ENCODE results near the gene ZNF768.
"Not testable (repeated sequence)": the region's sequence is repeated elsewhere in the genome, so short reads cannot be mapped to it uniquely, and the experiment has no call there.

The ZNF768 gene

GRCh38 chr16:30533748-30534367, 7.5 kb upstream of the ZNF768 start:
- no peak for DNase-seq

- no peak for DNase-seq
Observed at GRCh38 chr16:30533146-30533522, 6.8 kb upstream of the ZNF768 start.

- DNase-seq = no peak
Observed at GRCh38 chr16:30532285-30533145, 6.1 kb upstream of the ZNF768 start.

DNA sequence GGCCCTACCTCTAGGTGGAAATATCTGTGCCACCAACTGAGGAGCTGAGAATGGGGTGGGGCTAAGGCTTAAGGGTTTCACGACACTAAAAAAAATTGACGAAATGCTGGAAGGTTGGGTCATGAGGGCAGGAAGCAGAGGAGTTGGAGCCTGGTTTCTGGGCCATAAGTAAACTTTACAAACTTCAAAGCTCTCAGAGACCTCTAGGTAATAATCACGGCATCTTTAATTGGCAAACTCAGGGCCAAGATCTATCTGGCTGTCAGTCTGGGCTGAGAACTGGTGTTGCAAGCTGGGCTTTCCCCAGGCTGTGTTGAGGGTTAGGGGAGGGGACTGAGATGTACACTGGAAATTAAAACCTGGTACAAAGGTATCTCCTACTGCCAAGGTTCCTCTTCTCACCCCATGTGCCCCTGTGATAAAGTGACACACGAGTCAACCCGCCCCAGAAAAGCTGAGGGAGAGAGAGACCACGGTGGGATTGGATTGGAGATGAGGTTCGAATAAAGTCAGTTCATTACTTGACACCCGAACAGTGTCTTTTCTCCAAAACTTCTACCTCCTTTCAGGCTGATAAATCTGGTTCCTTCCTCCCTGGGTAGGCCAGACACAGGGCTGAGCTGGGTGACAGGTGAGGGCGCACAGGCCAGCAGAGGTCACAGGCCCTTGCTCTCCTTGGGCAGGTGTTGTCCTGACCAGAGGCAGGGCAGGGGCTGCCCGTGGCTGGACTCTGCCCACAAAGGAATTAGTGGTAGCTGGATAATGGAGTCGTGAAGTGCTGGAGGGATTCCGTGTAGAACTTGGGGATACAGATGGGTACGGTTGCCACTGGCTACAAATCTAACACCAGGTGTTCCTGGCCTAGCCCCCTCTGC, 4.0 kb upstream of the ZNF768 start:
- no peak for DNase-seq

- no peak for DNase-seq
Observed at GRCh38 chr16:30528799-30529457, 2.6 kb upstream of the ZNF768 start.

DNA sequence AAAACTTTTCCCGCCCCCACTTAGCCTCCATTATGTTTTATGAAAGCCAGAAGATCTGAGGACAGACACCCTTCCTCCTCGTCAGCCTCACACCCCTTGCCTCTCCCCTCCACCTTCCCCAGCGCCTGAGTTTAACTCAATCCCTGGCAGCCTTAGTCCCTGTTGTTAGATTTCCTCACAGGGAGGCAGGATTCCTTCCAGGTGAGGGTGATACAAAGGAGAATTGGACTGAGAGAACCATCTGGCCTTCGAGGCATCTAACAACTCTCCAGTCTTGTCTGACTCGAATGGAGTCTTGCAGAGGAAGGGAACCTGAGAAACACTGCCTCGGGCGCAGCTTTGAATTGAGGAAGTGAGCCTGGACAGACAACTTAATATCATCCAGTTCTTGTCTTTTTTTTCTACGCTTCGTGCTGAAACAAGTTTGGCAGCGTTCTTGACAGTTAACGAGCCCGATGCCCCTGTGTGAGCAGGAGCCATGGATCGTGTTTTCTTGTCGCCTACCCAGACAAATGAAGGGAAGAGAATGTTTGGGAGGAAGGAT, 1.3 kb upstream of the ZNF768 start:
- no peak for DNase-seq

- DNase-seq = peak; percentile 100
Observed at GRCh38 chr16:30526823-30527634, 663 bp upstream of the ZNF768 start.

GRCh38 chr16:30525844-30526136, 576 bp downstream of the ZNF768 start:
- no peak for DNase-seq

DNA sequence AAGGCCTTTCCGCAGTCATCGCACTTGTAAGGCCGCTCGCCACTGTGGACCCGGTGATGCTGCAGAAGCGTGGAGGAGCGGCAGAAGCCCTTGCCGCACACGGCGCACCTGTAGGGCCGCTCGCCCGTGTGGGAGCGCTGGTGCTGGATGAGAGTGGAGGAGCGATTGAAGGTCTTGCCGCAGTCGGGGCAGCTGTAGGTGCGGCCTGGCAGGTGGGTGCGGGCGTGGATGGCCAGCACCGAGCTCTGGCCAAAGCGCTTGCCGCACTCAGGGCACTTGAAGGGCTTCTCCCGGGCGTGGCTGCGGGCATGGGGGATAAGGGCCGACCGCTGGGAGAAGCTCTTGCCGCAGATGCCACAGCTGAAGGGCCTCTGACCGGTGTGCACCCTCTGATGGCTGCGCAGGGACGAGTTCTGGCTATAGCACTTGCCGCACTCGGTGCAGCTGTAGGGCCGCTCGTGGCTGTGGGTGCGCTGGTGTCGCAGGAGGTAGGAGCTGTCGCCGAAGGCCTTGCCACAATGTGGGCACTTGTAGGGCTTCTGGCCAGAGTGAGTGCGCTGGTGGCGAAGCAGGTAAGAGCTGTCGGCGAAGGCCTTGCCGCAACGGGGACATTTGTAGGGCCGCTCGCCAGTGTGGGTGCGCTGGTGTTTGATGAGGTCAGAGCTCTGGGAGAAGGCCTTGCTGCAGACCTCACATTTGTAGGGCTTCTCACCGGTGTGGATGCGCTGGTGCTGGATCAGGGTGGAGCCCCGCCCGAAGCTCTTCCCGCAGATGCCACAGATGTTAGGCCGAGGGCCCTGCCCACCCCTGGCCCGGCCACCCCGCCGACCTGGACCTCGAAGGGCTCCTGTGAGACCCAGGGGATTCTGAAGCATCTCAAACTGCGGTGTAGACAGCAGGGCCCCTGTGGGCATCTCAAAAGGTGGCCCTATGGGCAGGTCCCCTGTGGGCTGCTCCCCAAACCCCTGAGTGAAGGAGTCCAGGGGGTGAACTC, 1.5 kb downstream of the ZNF768 start:
- no peak for DNase-seq

DNA sequence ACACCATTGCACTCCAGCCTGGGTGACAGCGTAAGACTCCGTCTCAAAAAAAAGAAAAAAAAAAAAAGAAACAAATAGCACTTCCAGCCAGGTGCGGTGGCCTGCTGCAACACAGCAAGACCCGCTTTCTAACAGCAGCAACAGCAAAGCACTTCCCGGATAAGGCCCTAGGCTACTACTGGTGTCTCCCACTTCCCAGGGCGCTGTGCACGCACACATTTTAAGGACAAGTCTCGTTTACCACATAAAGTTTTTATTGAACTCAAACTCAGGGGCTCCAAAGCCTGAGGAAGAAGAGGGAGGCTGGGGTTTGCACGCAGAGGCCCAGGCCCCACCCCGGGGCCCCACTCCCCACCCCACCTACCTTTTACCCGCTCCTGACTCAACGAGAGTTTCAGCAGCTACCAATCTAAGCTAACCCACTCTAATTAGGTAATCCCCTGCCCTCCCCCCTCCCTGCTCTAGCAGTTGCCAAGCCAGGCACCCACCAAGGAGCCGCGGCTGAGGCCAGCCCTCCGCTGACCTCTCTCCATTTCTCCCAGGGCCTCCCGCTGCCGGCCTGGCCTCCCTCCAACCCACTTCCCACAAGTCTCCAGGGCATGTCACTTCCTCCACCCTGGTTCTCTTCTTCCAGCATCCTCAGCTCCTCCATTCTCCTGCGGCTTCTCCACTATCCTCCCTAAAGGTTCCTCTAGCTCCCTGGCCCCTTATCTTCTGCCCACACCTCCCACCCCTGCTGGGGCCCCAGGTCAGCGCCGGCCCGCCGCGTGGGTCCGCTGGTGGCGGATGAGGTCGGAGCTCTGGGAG, 2.4 kb downstream of the ZNF768 start:
- DNase-seq = no peak

DNA sequence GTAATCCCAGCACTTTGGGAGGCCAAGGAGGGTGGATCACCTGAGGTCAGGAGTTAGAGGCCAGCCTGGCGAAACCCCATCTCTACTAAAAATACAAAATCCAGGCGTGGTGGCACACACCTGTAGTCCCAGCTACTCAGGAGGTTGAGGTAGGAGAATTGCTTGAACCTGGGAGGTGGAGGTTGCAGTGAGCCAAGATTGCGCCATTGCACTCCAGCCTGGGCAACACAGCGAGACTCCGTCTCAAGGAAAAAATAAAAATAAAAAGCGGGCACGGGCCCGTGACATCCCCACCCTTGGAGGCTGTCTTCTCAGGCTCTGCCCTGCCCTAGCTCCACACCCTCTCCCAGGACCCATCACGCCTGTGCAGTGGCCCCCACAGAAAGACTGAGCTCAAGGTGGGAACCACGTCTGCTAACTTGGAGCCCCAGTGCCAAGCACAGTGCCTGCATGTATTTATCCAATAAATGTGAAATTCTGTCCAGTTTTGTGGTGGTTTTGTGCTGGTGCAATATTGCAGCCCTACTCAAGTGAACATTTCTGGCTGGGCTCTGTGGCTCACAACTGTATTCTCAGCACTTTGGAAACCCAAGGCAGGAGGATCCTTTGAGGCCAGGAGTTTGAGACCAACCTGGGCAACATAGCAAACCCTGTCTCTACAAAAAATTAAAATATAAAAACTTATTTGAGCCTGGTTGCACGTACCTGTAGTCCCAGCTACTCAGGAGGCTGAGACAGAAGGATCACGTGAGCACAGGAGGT, 3.5 kb downstream of the ZNF768 start:
- DNase-seq = not testable (repeated sequence)

- DNase-seq = no peak
Observed at GRCh38 chr16:30521873-30522641, 4.3 kb downstream of the ZNF768 start.

DNA sequence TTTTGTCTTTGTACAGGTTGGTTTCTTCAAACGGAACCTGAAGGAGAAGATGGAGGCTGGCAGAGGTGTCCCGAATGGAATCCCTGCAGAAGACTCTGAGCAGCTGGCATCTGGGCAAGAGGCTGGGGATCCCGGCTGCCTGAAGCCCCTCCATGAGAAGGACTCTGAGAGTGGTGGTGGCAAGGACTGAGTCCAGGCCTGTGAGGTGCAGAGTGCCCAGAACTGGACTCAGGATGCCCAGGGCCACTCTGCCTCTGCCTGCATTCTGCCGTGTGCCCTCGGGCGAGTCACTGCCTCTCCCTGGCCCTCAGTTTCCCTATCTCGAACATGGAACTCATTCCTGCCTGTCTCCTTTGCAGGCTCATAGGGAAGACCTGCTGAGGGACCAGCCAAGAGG, 4.9 kb downstream of the ZNF768 start:
- no peak for DNase-seq

DNA sequence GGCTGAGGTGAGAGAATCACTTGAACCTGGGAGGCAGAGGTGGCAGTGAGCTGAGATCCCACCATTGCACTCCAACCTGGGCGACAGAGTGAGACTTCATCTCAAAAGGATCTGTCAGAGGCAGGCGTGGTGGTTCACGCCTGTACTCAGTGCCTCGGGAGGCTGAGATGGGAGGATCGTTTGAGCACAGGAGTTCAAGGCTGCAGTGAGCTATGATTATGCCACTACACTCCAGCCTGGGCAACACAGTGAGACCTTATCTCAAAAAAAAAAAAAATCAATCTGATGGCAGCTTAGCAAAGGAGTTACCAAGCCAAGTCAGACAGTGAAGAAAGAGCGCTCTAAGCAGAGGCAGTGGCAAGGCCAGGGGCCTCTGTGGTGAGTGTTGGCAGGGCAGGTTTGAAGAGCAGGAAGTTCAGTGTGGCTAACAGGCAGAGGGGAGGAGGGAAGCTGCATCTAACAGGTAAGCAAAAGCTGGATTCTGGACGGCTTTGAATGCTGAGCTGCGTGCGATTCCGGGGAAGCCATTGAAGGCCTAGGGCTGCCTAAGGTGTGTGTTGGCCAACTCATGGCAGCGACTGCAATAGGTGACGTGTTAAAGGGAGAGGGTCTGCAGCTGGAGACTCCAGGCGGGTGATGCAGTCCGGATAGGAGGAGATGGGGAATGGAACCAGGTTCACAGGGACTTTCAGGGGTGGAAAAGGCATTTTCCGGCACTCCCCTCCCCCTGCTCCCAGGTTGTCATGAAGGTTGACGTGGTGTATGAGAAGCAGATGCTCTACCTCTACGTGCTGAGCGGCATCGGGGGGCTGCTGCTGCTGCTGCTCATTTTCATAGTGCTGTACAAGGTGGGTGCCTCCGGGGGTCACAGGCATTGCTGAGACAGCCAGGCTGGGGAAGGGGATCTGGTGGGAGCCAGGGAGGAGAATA, 7.0 kb downstream of the ZNF768 start:
- no peak for DNase-seq

GRCh38 chr16:30518552-30518951, 7.8 kb downstream of the ZNF768 start:
- DNase-seq = no peak

- DNase-seq = no peak
Observed at GRCh38 chr16:30515275-30515674, 11.1 kb downstream of the ZNF768 start.

- DNase-seq = no peak
Observed at GRCh38 chr16:30511509-30511908, 14.9 kb downstream of the ZNF768 start.
